H9 (cell line): ENCODE results near the gene IMMP2L. TPM values are rescaled to one million over a fixed set of nuclear protein-coding genes. Genes with fewer than 3 reads are reported as not detected.
"Not testable (repeated sequence)": the region's sequence is repeated elsewhere in the genome, so short reads cannot be mapped to it uniquely, and the experiment has no call there.

Experiments used
- DNase-seq: peaks from one replicate; pipeline ENCODE4 v3.0.0-alpha.2; 2017
- H2AFZ ChIP-seq: one replicate; pipeline ENCODE4 v1.6.1; 2013; ENCODE audit warnings: mild to moderate bottlenecking, low read length, control low read depth, moderate library complexity
- H2AK5ac ChIP-seq: 2 replicates; pipeline ENCODE4 v1.6.1; 2013; ENCODE audit warnings: low read length, control low read depth, mixed read lengths; ENCODE audit not compliant: insufficient read length
- H2BK120ac ChIP-seq: one replicate; pipeline ENCODE4 v1.6.1; 2013; ENCODE audit warnings: low read depth, mild to moderate bottlenecking, low read length, control low read depth, inconsistent platforms; ENCODE audit not compliant: poor library complexity, severe bottlenecking
- H2BK12ac ChIP-seq: 2 replicates; pipeline ENCODE4 v1.6.1; 2013; ENCODE audit warnings: low read length, control low read depth, mixed read lengths, low read depth; ENCODE audit not compliant: insufficient read length
- H2BK15ac ChIP-seq: 2 replicates; pipeline ENCODE4 v1.6.1; 2013; ENCODE audit warnings: low read depth, low read length, control low read depth
- H2BK20ac ChIP-seq: one replicate; pipeline ENCODE4 v1.6.1; 2013; ENCODE audit warnings: low read depth, mild to moderate bottlenecking, low read length, control low read depth, inconsistent platforms; ENCODE audit not compliant: poor library complexity, severe bottlenecking
- H2BK5ac ChIP-seq: 2 replicates; pipeline ENCODE4 v1.6.1; 2013; ENCODE audit warnings: low read length, control low read depth, mixed read lengths; ENCODE audit not compliant: insufficient read length
- H3K14ac ChIP-seq: 2 replicates; pipeline ENCODE4 v1.6.1; 2013; ENCODE audit warnings: low read length, control low read depth; ENCODE audit not compliant: insufficient read depth
- H3K18ac ChIP-seq: 2 replicates; pipeline ENCODE4 v1.6.1; 2013; ENCODE audit warnings: low read depth, mild to moderate bottlenecking, mixed read lengths, low read length, control low read depth; ENCODE audit not compliant: insufficient read length
- H3K23ac ChIP-seq: 2 replicates; pipeline ENCODE4 v1.6.1; 2013; ENCODE audit warnings: low read length, control low read depth, mixed read lengths, low read depth; ENCODE audit not compliant: insufficient read length
- H3K23me2 ChIP-seq: 2 replicates; pipeline ENCODE4 v1.6.1; 2013; ENCODE audit warnings: low read depth, mild to moderate bottlenecking, mixed read lengths, low read length, control low read depth; ENCODE audit not compliant: insufficient read length, poor library complexity, severe bottlenecking
- H3K27ac ChIP-seq: 2 replicates; pipeline ENCODE4 v1.5.1; 2013; ENCODE audit warnings: low read length, control low read depth, mixed read lengths, low read depth; ENCODE audit not compliant: insufficient read length
- H3K27me3 ChIP-seq: 2 replicates; pipeline ENCODE4 v1.6.1; 2013; ENCODE audit warnings: low read length, control low read depth, inconsistent platforms; ENCODE audit not compliant: insufficient read depth
- H3K4ac ChIP-seq: 2 replicates; pipeline ENCODE4 v1.6.1; 2013; ENCODE audit warnings: low read depth, mild to moderate bottlenecking, control low read depth, inconsistent platforms, low read length, moderate library complexity
- H3K4me1 ChIP-seq: 2 replicates; pipeline ENCODE4 v1.6.1; 2013; ENCODE audit warnings: low read length, control low read depth, inconsistent platforms; ENCODE audit not compliant: insufficient read depth
- H3K4me2 ChIP-seq: 2 replicates; pipeline ENCODE4 v1.6.1; 2013; ENCODE audit warnings: low read length, control low read depth, mixed read lengths; ENCODE audit not compliant: insufficient read length, insufficient read depth
- H3K56ac ChIP-seq: 2 replicates; pipeline ENCODE4 v1.6.1; 2013; ENCODE audit warnings: low read depth, mild to moderate bottlenecking, mixed read lengths, low read length, control low read depth; ENCODE audit not compliant: insufficient read length
- H3K79me1 ChIP-seq: 2 replicates; pipeline ENCODE4 v1.6.1; 2013; ENCODE audit warnings: low read depth, mild to moderate bottlenecking, moderate library complexity, low read length, control low read depth, inconsistent platforms; ENCODE audit not compliant: insufficient read depth, poor library complexity, severe bottlenecking
- H3K79me2 ChIP-seq: 2 replicates; pipeline ENCODE4 v1.6.1; 2013; ENCODE audit warnings: low read length, control low read depth, inconsistent platforms; ENCODE audit not compliant: insufficient read depth
- H3K9ac ChIP-seq: 2 replicates; pipeline ENCODE4 v1.6.1; 2013; ENCODE audit warnings: low read length, control low read depth, mixed read lengths; ENCODE audit not compliant: insufficient read length; ENCODE audit errors: extremely low read depth
- H3K9me3 ChIP-seq: one replicate; pipeline ENCODE4 v1.6.1; 2013; ENCODE audit warnings: low read depth, low read length, inconsistent platforms; ENCODE audit not compliant: control insufficient read depth
- H3T11ph ChIP-seq: one replicate; pipeline ENCODE4 v1.6.1; 2013; ENCODE audit warnings: mild to moderate bottlenecking, low read length, control low read depth, inconsistent platforms
- H4K20me1 ChIP-seq: one replicate; pipeline ENCODE4 v1.6.1; 2013; ENCODE audit not compliant: control insufficient read depth, insufficient read length, insufficient read depth
- H4K5ac ChIP-seq: 2 replicates; pipeline ENCODE4 v1.6.1; 2013; ENCODE audit warnings: low read depth, mild to moderate bottlenecking, mixed read lengths, low read length, control low read depth; ENCODE audit not compliant: insufficient read length
- H4K8ac ChIP-seq: replicated peaks from 2 replicates; pipeline ENCODE4 v1.6.1; 2013; ENCODE audit warnings: low read length, control low read depth, mixed read lengths, low read depth; ENCODE audit not compliant: insufficient read length
- H4K91ac ChIP-seq: 2 replicates; pipeline ENCODE4 v1.6.1; 2013; ENCODE audit warnings: low read depth, mild to moderate bottlenecking, moderate library complexity, mixed read lengths, low read length, control low read depth; ENCODE audit not compliant: insufficient read length
- H3K27ac Mint-ChIP-seq, 3 experiments: 2 replicates in 2 of 3; 3 replicates in 1 of 3; pipeline ENCODE4 v1.8.0; 2020 to 2021; ENCODE audit warnings: mixed read lengths in 3 of 3, mild to moderate bottlenecking in 1 of 3, moderate library complexity in 1 of 3
- H3K27me3 Mint-ChIP-seq: 2 replicates; pipeline ENCODE4 v1.8.0; 2021; ENCODE audit warnings: low read depth, mild to moderate bottlenecking, moderate library complexity, mixed read lengths
- H3K36me3 Mint-ChIP-seq, 3 experiments: 2 replicates in 2 of 3; 3 replicates in 1 of 3; pipeline ENCODE4 v1.8.0; 2020 to 2021; ENCODE audit warnings: low read depth in 3 of 3, mixed read lengths in 3 of 3; ENCODE audit not compliant: insufficient read depth in 1 of 3
- H3K4me1 Mint-ChIP-seq, 2 experiments: 2 replicates each; pipeline ENCODE4 v1.8.0; 2020; ENCODE audit warnings: mixed read lengths in 2 of 2
- H3K4me3 Mint-ChIP-seq, 2 experiments: 2 replicates in 1 of 2; 3 replicates in 1 of 2; pipeline ENCODE4 v1.8.0; 2020 to 2021; ENCODE audit warnings: mild to moderate bottlenecking in 2 of 2, mixed read lengths in 2 of 2, moderate library complexity in 1 of 2
- H3K9me3 Mint-ChIP-seq, 2 experiments: 2 replicates in 1 of 2; 3 replicates in 1 of 2; pipeline ENCODE4 v1.8.0; 2020; ENCODE audit warnings: mild to moderate bottlenecking in 2 of 2, mixed read lengths in 2 of 2, moderate library complexity in 1 of 2
- WGBS: extraction: QIAGEN DNeasy Blood & Tissue Kit; methylation state at CpG from one replicate; pipeline ENCODE4 v1.1.7; 2013; ENCODE audit warnings: missing lambda C conversion rate, low lambda C conversion rate, mixed read lengths; ENCODE audit not compliant: insufficient read length; ENCODE audit errors: extremely low coverage; 5-methylcytosine and 5-hydroxymethylcytosine counted together
- total RNA-seq: library from RNA; stranded (reverse); gene quantifications from 2 replicates; pipeline ENCODE4 v1.2.1, GENCODE V29; 2021

The IMMP2L gene
- total RNA-seq, 1 experiment from 2014 or later, result 14.7 TPM

DNA sequence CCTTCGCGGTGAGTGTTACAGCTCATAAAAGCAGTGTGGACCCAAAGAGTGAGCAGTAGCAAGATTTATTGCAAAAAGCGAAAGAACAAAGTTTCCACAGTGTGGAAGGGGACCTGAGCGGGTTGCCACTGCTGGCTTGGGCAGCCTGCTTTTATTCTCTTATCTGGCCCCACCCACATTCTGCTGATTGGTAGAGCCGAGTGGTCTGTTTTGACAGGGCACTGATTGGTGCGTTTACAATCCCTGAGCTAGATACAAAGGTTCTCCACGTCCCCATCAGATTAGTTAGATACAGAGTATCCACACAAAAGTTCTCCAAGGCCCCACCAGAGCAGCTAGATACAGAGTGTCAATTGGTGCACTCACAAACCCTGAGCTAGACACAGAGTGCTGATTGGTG, 18.9 kb upstream of the IMMP2L start:
- H3K14ac ChIP-seq, H2BK120ac ChIP-seq, H3K79me1 ChIP-seq, H4K91ac ChIP-seq, H3K27me3 Mint-ChIP-seq, H4K20me1 ChIP-seq, H3K27ac Mint-ChIP-seq, H3K4me2 ChIP-seq, H2BK15ac ChIP-seq, H3K4me3 Mint-ChIP-seq, H2BK12ac ChIP-seq, H3K9ac ChIP-seq, H3K27ac ChIP-seq, H3K23ac ChIP-seq, H3K56ac ChIP-seq, H2BK20ac ChIP-seq, H3K4me1 Mint-ChIP-seq, H3K9me3 ChIP-seq, H3K4ac ChIP-seq, H3K79me2 ChIP-seq, H3K27me3 ChIP-seq, H2BK5ac ChIP-seq, H4K5ac ChIP-seq, H3K4me1 ChIP-seq, H3K23me2 ChIP-seq, H3K18ac ChIP-seq, H2AFZ ChIP-seq, H4K8ac ChIP-seq, H3T11ph ChIP-seq, DNase-seq, H2AK5ac ChIP-seq: not testable (repeated sequence)
- peaks cover 17 to 22% of the 10 kb centered on the region in 2 experiments; a peak in 4 of 5 replicates for H3K9me3 Mint-ChIP-seq
- H3K36me3 Mint-ChIP-seq, result peaks cover 0 to 11% (median 4%) of the 10 kb centered on the region in 3 experiments; a peak in 3 of 7 replicates
- WGBS, result no CpG with 5 or more reads among the region's 7 CpGs
